GM10248 (cell line): ENCODE measurements around the gene PDE4D.

Source experiments
- CTCF ChIA-PET: fragments of 300-600 bp; sonication (Branson Sonifier 250); formaldehyde crosslinking; extraction: SDS; loops from one replicate; lab custom pipeline; 2021; ENCODE audit warnings: antibody characterized with exemption; lab: Yijun Ruan, JAX
- POLR2A ChIA-PET: fragments of 350-650 bp; sonication (Branson Sonifier 250); formaldehyde crosslinking; extraction: SDS; loops from one replicate; lab custom pipeline; 2020; ENCODE audit warnings: antibody characterized with exemption; lab: Yijun Ruan, JAX
- DNase-seq: peaks from one replicate; pipeline ENCODE4 v3.0.0; 2012; ENCODE audit errors: extremely low spot score
- CTCF ChIP-seq: IDR thresholded peaks from 2 replicates; pipeline ENCODE4 v1.5.1; 2012; ENCODE audit warnings: mild to moderate bottlenecking, low read depth; ENCODE audit errors: extremely low read depth, missing control alignments, control extremely low read depth

Gene PDE4D

GRCh38 chr5:59285300-59286016 lies 608.1 kb downstream of the PDE4D start:
- TF ChIP-seq CTCF, result no peak
- POLR2A ChIA-PET, result no interaction called here
- DNase-seq, result no peak
- CTCF ChIA-PET, result no interaction called here

GRCh38 chr5:59282726-59283125 lies 610.8 kb downstream of the PDE4D start:
- DNase-seq, result no peak
- CTCF ChIA-PET, result interaction anchor here (1.2 to 1.5 kb wide), 2 partner anchors 11 to 15 kb away, joined by 4 read pairs; no protein-coding TSS in a partner anchor
- no peak for TF ChIP-seq CTCF
- POLR2A ChIA-PET, result no interaction called here

- ChIA-PET POLR2A (no interaction called here), CTCF (no interaction called here)
Observed at GRCh38 chr5:59279979-59280378, 613.5 kb downstream of the PDE4D start.

GRCh38 chr5:59276917-59277372 lies 616.6 kb downstream of the PDE4D start:
- ChIA-PET CTCF (interaction anchor here (1.7 to 3.3 kb wide), 2 partner anchors 11 to 390 kb away, joined by 4 to 11 read pairs; no protein-coding TSS in a partner anchor), POLR2A (no interaction called here)
- no peak for TF ChIP-seq CTCF
- no peak for DNase-seq

More at GRCh38 chr5:59279979-59280378, 613.5 kb downstream of the PDE4D start:
- no peak for TF ChIP-seq CTCF
- no peak for DNase-seq

- no peak for TF ChIP-seq CTCF
- no peak for DNase-seq
- ChIA-PET POLR2A (no interaction called here), CTCF (interaction anchor here (1.7 to 3.3 kb wide), 2 partner anchors 11 to 390 kb away, joined by 4 to 11 read pairs; no protein-coding TSS in a partner anchor)
Observed at GRCh38 chr5:59276325-59276675, 617.2 kb downstream of the PDE4D start.

GRCh38 chr5:59275510-59276324 lies 617.8 kb downstream of the PDE4D start:
- POLR2A ChIA-PET, result no interaction called here

More at GRCh38 chr5:59275510-59276324, 617.8 kb downstream of the PDE4D start:
- CTCF ChIA-PET, result interaction anchor here (1.7 to 3.3 kb wide), 2 partner anchors 10 to 389 kb away, joined by 4 to 11 read pairs; no protein-coding TSS in a partner anchor
- no peak for DNase-seq
- no peak for TF ChIP-seq CTCF
